Upper lobe of left lung (tissue), 6 donors: ENCODE data around the gene MTAP. TPM values are rescaled to one million over a fixed set of nuclear protein-coding genes. Genes with fewer than 3 reads are reported as not detected.

Experiments
- ATAC-seq, 2 donors: fragments of 200-7000 bp; cut with Tn5 transposase; one replicate each; pipeline ENCODE4 v1.9.1; 2022; ENCODE audit warnings: mild to moderate bottlenecking in 2 of 2, moderate library complexity in 2 of 2; ENCODE audit not compliant: low FRiP score in 2 of 2
- DNase-seq, 2 donors: peaks; one replicate each; pipeline ENCODE4 v3.0.0-alpha.2; 2019 to 2020
- H3K27ac ChIP-seq, 4 donors: fragments of 200-600 bp; sonication (generic); one replicate each; pipeline ENCODE4 v1.5.1; 2016 to 2019
- H3K27me3 ChIP-seq, 4 donors: fragments of 200-600 bp; sonication (generic); one replicate each; pipeline ENCODE4 v1.5.1; 2017 to 2019
- H3K36me3 ChIP-seq, 4 donors: fragments of 200-600 bp; sonication (generic); one replicate each; pipeline ENCODE4 v1.5.1; 2016 to 2019
- H3K4me1 ChIP-seq, 4 donors: fragments of 200-600 bp; sonication (generic); one replicate each; pipeline ENCODE4 v1.5.1; 2018 to 2019
- H3K4me3 ChIP-seq, 4 donors: fragments of 200-600 bp; sonication (generic); one replicate each; pipeline ENCODE4 v1.5.1; 2017 to 2019; ENCODE audit warnings: mild to moderate bottlenecking in 2 of 4, moderate library complexity in 1 of 4
- H3K9me3 ChIP-seq, 4 donors: fragments of 200-600 bp; sonication (generic); one replicate each; pipeline ENCODE4 v1.5.1; 2018 to 2019
- EP300 ChIP-seq, 4 donors: sonication (generic); formaldehyde crosslinking; IDR thresholded peaks; one replicate each; pipeline ENCODE4 v1.5.1; 2017; ENCODE audit warnings: antibody characterized with exemption in 4 of 4, control low read depth in 2 of 4
- POLR2A ChIP-seq, 4 donors: fragments of 450-650 bp; IDR thresholded peaks; one replicate each; pipeline ENCODE4 v1.5.1; 2016 to 2017; ENCODE audit warnings: antibody characterized with exemption in 4 of 4, mild to moderate bottlenecking in 2 of 4
- POLR2AphosphoS5 ChIP-seq, 2 donors: sonication (generic); formaldehyde crosslinking; IDR thresholded peaks; one replicate each; pipeline ENCODE4 v1.5.1; 2017; ENCODE audit warnings: antibody characterized with exemption in 2 of 2
- WGBS, 2 donors: methylation state at CpG; one replicate each; pipeline ENCODE4 v1.1.5; 2017 to 2018; 5-methylcytosine and 5-hydroxymethylcytosine counted together
- total RNA-seq, 6 donors: library from RNA; depleted of rRNA in 4 of 6; stranded (reverse); fragments of >200 nt in 4 of 6; gene quantifications; one replicate each; pipeline versions ENCODE4 v1.1.0 to v1.2.1, GENCODE V29; 2016 to 2021
- TF ChIP-seq, protein P1 (sequence below), 6 experiments: fragments of 450-650 bp in 4 of 6; fragments of 200-600 bp in 2 of 6; sonication (generic) in 2 of 6; IDR thresholded peaks; one replicate each; pipeline ENCODE4 v1.5.1; 2016 to 2019; ENCODE audit warnings: antibody characterized with exemption in 6 of 6
- donor health status: DM: no; HTN: no; CAD: no; lungs with moderate emphysema.
- donor health status: DM: no; HTN: yes; CAD: no; lungs with severe emphysema.

Gene MTAP
- total RNA-seq, 6 donors from 2014 or later = 10.5 to 35.0 (median 25.7) TPM

DNA sequence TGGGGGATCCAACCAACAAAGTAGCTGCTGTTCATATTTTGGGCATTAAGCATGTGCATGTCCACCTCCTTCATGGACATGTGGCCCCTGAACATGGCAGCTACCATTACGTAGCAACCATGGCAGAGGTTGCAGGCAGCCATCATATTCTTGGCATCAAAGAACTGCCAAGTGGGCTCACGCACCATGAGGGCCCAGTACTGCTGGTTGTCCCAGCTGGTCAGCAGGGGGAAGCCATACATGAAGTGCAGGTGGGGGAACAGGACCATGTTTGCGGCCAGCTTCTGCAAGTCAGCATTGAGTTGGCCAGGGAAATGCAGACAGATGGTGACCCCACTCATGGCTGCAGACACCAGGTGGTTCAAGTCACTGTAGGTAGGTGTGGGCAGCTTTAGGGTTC lies 9.5 kb downstream of the MTAP start:
- H3K27ac ChIP-seq = peak overlapping the region in 1 of 4 donors; percentile 30
- 90 to 100% methylated on average over 2 to 3 of the region's 3 CpGs for WGBS, 2 donors
- peaks cover 0 to 46% (median 9%) of the 10 kb centered on the region in 4 donors for H3K36me3 ChIP-seq

DNA sequence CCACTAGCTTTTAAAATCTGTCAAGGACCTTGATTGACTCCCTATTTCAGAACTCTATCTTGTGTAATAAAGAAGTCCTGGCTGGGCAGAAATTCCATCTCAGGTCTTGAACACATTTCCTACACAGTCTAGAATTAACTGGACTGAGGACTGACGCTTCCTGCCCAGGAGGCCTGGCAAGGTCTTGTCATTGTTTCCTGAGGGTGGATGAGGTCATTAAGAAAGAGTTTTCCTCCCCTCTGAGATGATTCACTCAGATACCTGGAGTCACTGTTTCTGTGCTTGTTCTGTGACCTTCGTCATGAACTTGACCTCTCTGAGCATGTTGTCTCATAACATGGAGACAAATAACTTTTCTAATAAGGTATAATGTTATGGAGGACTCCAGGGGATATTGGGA lies 10.0 kb downstream of the MTAP start:
- Histone ChIP-seq H3K36me3 (peaks cover 0 to 51% (median 11%) of the 10 kb centered on the region in 4 donors), H3K27ac (peak overlapping the region in 1 of 4 donors; percentile 30), H3K9me3 (no peaks in the 10 kb centered on the region), H3K4me3 (no peak overlapping the region), H3K4me1 (peaks cover 4 to 26% (median 11%) of the 10 kb centered on the region in 4 donors), H3K27me3 (no peaks in the 10 kb centered on the region)
- DNase-seq (no peak), ATAC-seq (no peak)
- WGBS, 2 donors = 68 to 72% methylated on average over 2 of the region's 2 CpGs
- TF ChIP-seq POLR2AphosphoS5 (IDR thresholded peaks at IDR 0.05) (no peak), POLR2A (IDR thresholded peaks at IDR 0.05) (no peak), EP300 (IDR thresholded peaks at IDR 0.05) (no peak)
- TF ChIP-seq, protein P1, sequence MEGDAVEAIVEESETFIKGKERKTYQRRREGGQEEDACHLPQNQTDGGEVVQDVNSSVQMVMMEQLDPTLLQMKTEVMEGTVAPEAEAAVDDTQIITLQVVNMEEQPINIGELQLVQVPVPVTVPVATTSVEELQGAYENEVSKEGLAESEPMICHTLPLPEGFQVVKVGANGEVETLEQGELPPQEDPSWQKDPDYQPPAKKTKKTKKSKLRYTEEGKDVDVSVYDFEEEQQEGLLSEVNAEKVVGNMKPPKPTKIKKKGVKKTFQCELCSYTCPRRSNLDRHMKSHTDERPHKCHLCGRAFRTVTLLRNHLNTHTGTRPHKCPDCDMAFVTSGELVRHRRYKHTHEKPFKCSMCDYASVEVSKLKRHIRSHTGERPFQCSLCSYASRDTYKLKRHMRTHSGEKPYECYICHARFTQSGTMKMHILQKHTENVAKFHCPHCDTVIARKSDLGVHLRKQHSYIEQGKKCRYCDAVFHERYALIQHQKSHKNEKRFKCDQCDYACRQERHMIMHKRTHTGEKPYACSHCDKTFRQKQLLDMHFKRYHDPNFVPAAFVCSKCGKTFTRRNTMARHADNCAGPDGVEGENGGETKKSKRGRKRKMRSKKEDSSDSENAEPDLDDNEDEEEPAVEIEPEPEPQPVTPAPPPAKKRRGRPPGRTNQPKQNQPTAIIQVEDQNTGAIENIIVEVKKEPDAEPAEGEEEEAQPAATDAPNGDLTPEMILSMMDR (IDR thresholded peaks at IDR 0.05) = no peak

More for the DNA sequence above, 9.5 kb downstream of the MTAP start:
- Histone ChIP-seq H3K4me3 (no peak overlapping the region), H3K9me3 (no peaks in the 10 kb centered on the region), H3K4me1 (peaks cover 4 to 22% (median 10%) of the 10 kb centered on the region in 4 donors), H3K27me3 (no peaks in the 10 kb centered on the region)
- DNase-seq = no peak
- TF ChIP-seq EP300 (IDR thresholded peaks at IDR 0.05) (no peak), POLR2AphosphoS5 (IDR thresholded peaks at IDR 0.05) (no peak), POLR2A (IDR thresholded peaks at IDR 0.05) (no peak)
- TF ChIP-seq, protein P1 (IDR thresholded peaks at IDR 0.05) = no peak
- no peak for ATAC-seq

DNA sequence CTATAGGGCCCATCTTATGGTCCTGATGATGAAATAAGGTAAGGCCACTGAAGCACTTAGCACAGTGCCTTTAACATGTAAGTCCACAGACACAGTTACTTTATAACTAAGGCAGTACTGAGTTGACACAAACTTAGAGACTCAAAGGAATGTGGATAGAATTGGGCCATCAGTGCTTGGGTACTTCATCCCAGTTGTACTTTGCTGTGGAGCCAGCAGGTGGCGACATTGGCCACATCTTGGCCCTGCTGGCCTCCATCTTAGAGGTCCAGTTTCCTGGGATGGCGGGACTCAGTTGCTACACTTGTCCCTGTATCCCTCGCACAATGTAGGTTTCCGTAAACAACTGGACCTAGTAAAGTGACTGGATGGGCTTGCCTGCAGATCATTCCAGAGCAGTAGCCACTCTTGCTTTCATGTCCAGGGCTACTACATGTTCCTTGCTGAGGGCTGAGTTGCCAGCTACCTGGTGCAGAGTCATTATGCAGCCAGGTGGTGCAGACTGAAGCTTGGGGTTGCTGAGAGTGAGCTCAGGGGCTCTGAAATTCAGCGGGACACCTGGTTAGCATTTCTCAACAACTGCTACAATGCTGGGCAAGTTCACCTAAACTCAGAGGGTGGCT lies 10.6 kb downstream of the MTAP start:
- TF ChIP-seq EP300 (IDR thresholded peaks at IDR 0.05) (no peak), POLR2AphosphoS5 (IDR thresholded peaks at IDR 0.05) (no peak)
- TF ChIP-seq, protein P1 (IDR thresholded peaks at IDR 0.05) = peak; percentile 81 to 95 (median 90)
- Histone ChIP-seq H3K27ac (no peak overlapping the region), H3K36me3 (peaks cover 0 to 58% (median 14%) of the 10 kb centered on the region in 4 donors), H3K4me1 (peaks cover 4 to 26% (median 11%) of the 10 kb centered on the region in 4 donors), H3K4me3 (no peak overlapping the region), H3K9me3 (no peaks in the 10 kb centered on the region), H3K27me3 (no peaks in the 10 kb centered on the region)
- ATAC-seq (peak; percentile 89 to 95), DNase-seq (peak in 1 of 2 donors; percentile 76)
- 54% methylated on average over 5 of the region's 5 CpGs; no CpG with 5 or more reads in 1 of the 2 donors for WGBS, 2 donors

DNA sequence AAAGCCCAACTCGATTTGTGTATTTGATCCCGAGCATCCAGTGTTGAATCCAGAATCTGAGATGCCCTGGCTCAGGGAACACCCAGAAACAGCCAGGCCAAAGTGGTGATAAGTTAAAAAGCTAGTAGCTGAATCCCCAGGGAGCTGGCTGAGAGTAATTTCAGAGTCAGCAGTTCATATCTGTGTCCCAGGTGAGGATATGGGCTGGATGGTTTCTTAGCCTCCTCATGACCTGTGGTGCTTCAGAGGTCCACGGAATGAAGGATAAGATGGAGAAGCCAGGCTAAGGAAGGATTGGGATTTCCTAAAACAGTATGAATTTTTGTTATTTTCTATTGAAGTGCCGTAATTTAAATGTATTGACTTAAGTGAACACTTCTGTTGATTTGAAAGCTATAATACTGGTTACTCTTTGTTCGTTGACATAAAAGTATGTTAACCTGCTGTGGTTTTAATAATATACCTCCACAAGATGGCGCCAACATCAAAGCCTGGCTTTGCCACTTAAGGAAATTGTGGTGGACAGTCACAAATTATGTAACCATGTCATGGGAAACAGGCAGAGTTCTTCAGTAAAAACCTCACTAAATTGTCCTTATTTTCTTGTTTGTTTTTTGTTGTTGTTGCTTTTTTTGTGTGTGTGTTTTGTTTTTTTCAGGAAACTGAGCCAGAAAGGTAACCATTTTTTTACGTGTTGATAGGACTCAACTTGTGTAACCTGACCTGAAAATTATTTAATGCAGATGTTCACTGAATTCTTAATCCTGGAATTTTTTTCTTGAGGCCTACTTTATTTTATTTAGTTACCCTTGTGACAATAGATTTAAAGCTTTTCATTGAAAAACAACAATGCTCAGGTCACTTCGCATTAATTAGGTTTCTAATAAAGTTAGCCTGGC lies 11.4 kb downstream of the MTAP start:
- Histone ChIP-seq H3K4me3 (no peak overlapping the region), H3K27ac (no peak overlapping the region), H3K9me3 (no peaks in the 10 kb centered on the region), H3K36me3 (peaks cover 0 to 60% (median 20%) of the 10 kb centered on the region in 4 donors), H3K27me3 (no peaks in the 10 kb centered on the region), H3K4me1 (peaks cover 4 to 26% (median 11%) of the 10 kb centered on the region in 4 donors)
- DNase-seq = peak in 1 of 2 donors; percentile 67
- ATAC-seq = peak; percentile 82 to 90
- WGBS, 2 donors = 58 to 60% methylated on average over 8 of the region's 8 CpGs
- TF ChIP-seq, protein P1 (IDR thresholded peaks at IDR 0.05) = peak; percentile 49 to 88 (median 72)
- TF ChIP-seq POLR2AphosphoS5 (IDR thresholded peaks at IDR 0.05) = no peak
- no peak for TF ChIP-seq POLR2A (IDR thresholded peaks at IDR 0.05)
- TF ChIP-seq EP300 (IDR thresholded peaks at IDR 0.05) = no peak
